OCI-LY1 (cell line): ENCODE measurements around the gene CXCR3.

Experiments
- H2AFZ ChIP-seq: fragments of 200-600 bp; sonication (generic), shearing (Covaris generic); 2 replicates; pipeline ENCODE4 v1.6.0; 2014; ENCODE audit warnings: antibody characterized with exemption, mild to moderate bottlenecking, low read length
- H3F3A ChIP-seq: fragments of 200-600 bp; sonication (generic), shearing (Covaris generic); 2 replicates; pipeline ENCODE4 v1.6.0; 2014; ENCODE audit warnings: mild to moderate bottlenecking, antibody characterized with exemption, low read length, moderate library complexity; ENCODE audit not compliant: insufficient read depth
- H3K27ac ChIP-seq: fragments of 200-600 bp; sonication (generic); 2 replicates; pipeline ENCODE4 v1.5.1; 2014; ENCODE audit warnings: low read length, mixed run types, mild to moderate bottlenecking, low read depth; ENCODE audit not compliant: poor library complexity, severe bottlenecking
- H3K27me3 ChIP-seq: fragments of 200-600 bp; sonication (generic); 2 replicates; pipeline ENCODE4 v1.6.0; 2014; ENCODE audit warnings: antibody characterized with exemption, mild to moderate bottlenecking, low read length, moderate library complexity; ENCODE audit not compliant: insufficient read depth
- H3K36me3 ChIP-seq: fragments of 200-600 bp; sonication (generic); 2 replicates; pipeline ENCODE4 v1.6.1; 2014; ENCODE audit warnings: mild to moderate bottlenecking, antibody characterized with exemption, low read length, moderate library complexity, mixed read lengths; ENCODE audit not compliant: insufficient read depth
- H3K4me1 ChIP-seq: fragments of 200-600 bp; sonication (generic); 2 replicates; pipeline ENCODE4 v1.5.1; 2014; ENCODE audit warnings: mild to moderate bottlenecking, low read length, moderate library complexity; ENCODE audit not compliant: insufficient read depth, severe bottlenecking
- H3K4me2 ChIP-seq: fragments of 200-600 bp; sonication (generic), shearing (Covaris generic); 2 replicates; pipeline ENCODE4 v1.6.1; 2014; ENCODE audit warnings: low read length
- H3K4me3 ChIP-seq: fragments of 200-600 bp; sonication (generic); 2 replicates; pipeline ENCODE4 v1.5.1; 2014; ENCODE audit warnings: low read length, low read depth, mild to moderate bottlenecking, mixed read lengths; ENCODE audit not compliant: poor library complexity, severe bottlenecking
- H3K79me2 ChIP-seq: fragments of 200-600 bp; shearing (Covaris generic); 2 replicates; pipeline ENCODE4 v1.6.1; 2016; ENCODE audit warnings: mixed run types, low read length, mixed read lengths; ENCODE audit not compliant: insufficient read depth
- H3K9ac ChIP-seq: fragments of 200-600 bp; sonication (generic), shearing (Covaris generic); 2 replicates; pipeline ENCODE4 v1.6.1; 2014; ENCODE audit warnings: mild to moderate bottlenecking, low read length, mixed read lengths
- H3K9me2 ChIP-seq: fragments of 200-600 bp; sonication (generic), shearing (Covaris generic); 2 replicates; pipeline ENCODE4 v1.6.1; 2014; ENCODE audit warnings: low read depth, mild to moderate bottlenecking, low read length, mixed read lengths
- H3K9me3 ChIP-seq: fragments of 200-600 bp; shearing (Covaris generic); 2 replicates; pipeline ENCODE4 v1.6.1; 2014; ENCODE audit warnings: low read length, mixed read lengths
- H4K20me1 ChIP-seq: fragments of 200-600 bp; sonication (generic), shearing (Covaris generic); 2 replicates; pipeline ENCODE4 v1.6.0; 2016; ENCODE audit warnings: mild to moderate bottlenecking, low read length; ENCODE audit not compliant: insufficient read depth
- EZH2 ChIP-seq: fragments of 200-600 bp; sonication (generic), shearing (Covaris generic); IDR thresholded peaks from 2 replicates; pipeline ENCODE4 v1.8.0; 2017; ENCODE audit warnings: borderline replicate concordance, mixed run types, mild to moderate bottlenecking, antibody characterized with exemption, low read length, moderate library complexity, mixed read lengths
- TF ChIP-seq, protein P1 (sequence below): fragments of 200-600 bp; sonication (generic), shearing (Covaris generic); IDR thresholded peaks from 2 replicates; pipeline ENCODE4 v1.5.1; 2017; ENCODE audit warnings: mild to moderate bottlenecking, antibody characterized with exemption, low read length, moderate library complexity, mixed read lengths

CXCR3 gene

GRCh38 chrX:71621603-71622002 lies 3.3 kb upstream of the CXCR3 start:
- Histone ChIP-seq H3K9me2 (no peaks in the 10 kb centered on the region), H3K36me3 (no peaks in the 10 kb centered on the region), H3K4me1 (peaks cover 26% of the 10 kb centered on the region), H4K20me1 (no peaks in the 10 kb centered on the region), H3K79me2 (no peaks in the 10 kb centered on the region), H3K9me3 (no peaks in the 10 kb centered on the region), H3K4me2 (no peak overlapping the region), H3K27me3 (no peaks in the 10 kb centered on the region), H2AFZ (no peak overlapping the region), H3F3A (no peaks in the 10 kb centered on the region), H3K4me3 (no peak overlapping the region), H3K9ac (no peak overlapping the region), H3K27ac (no peak overlapping the region)
- TF ChIP-seq, protein P1, sequence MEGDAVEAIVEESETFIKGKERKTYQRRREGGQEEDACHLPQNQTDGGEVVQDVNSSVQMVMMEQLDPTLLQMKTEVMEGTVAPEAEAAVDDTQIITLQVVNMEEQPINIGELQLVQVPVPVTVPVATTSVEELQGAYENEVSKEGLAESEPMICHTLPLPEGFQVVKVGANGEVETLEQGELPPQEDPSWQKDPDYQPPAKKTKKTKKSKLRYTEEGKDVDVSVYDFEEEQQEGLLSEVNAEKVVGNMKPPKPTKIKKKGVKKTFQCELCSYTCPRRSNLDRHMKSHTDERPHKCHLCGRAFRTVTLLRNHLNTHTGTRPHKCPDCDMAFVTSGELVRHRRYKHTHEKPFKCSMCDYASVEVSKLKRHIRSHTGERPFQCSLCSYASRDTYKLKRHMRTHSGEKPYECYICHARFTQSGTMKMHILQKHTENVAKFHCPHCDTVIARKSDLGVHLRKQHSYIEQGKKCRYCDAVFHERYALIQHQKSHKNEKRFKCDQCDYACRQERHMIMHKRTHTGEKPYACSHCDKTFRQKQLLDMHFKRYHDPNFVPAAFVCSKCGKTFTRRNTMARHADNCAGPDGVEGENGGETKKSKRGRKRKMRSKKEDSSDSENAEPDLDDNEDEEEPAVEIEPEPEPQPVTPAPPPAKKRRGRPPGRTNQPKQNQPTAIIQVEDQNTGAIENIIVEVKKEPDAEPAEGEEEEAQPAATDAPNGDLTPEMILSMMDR, result no peak
- TF ChIP-seq EZH2, result no peak

DNA sequence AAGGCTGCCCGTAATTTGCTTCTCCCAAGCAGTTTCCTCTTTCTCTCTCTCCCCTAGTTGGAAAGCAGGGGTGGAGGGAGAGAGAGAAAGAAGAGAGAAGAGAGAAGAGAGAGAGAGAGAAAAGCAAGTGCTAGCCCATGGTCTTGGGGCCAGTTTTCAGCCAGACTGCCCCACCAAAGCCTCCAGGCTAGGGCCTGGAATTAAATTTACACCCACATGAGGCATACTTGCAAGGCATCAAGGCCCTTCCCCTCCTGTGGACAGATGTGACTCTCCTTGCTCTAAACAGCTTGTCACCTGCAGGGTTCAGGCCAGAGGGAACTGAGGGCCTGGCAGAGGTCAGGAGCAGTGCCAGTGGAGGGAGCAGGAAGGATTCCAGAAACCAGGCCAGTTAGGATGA lies 1.7 kb upstream of the CXCR3 start:
- H3K9ac ChIP-seq, result no peak overlapping the region
- H3K36me3 ChIP-seq, result no peaks in the 10 kb centered on the region
- no peaks in the 10 kb centered on the region for H3F3A ChIP-seq
- H3K4me1 ChIP-seq, result peaks cover 26% of the 10 kb centered on the region
- H3K9me3 ChIP-seq, result no peaks in the 10 kb centered on the region
- H3K27me3 ChIP-seq, result no peaks in the 10 kb centered on the region
- H2AFZ ChIP-seq, result no peak overlapping the region
- H3K4me3 ChIP-seq, result no peak overlapping the region
- no peaks in the 10 kb centered on the region for H4K20me1 ChIP-seq
- H3K4me2 ChIP-seq, result no peak overlapping the region
- no peaks in the 10 kb centered on the region for H3K79me2 ChIP-seq
- TF ChIP-seq, protein P1, result no peak
- no peak for TF ChIP-seq EZH2
- H3K9me2 ChIP-seq, result no peaks in the 10 kb centered on the region
- H3K27ac ChIP-seq, result no peak overlapping the region

- no peaks in the 10 kb centered on the region for H3K9me2 ChIP-seq
- no peak overlapping the region for H3K9ac ChIP-seq
- H3K9me3 ChIP-seq, result no peaks in the 10 kb centered on the region
- no peak overlapping the region for H3K27ac ChIP-seq
- H3K79me2 ChIP-seq, result no peaks in the 10 kb centered on the region
- H3F3A ChIP-seq, result no peaks in the 10 kb centered on the region
- H3K4me1 ChIP-seq, result peaks cover 26% of the 10 kb centered on the region
- H2AFZ ChIP-seq, result no peak overlapping the region
- H4K20me1 ChIP-seq, result no peaks in the 10 kb centered on the region
- H3K4me3 ChIP-seq, result no peak overlapping the region
- no peaks in the 10 kb centered on the region for H3K27me3 ChIP-seq
- no peak overlapping the region for H3K4me2 ChIP-seq
- H3K36me3 ChIP-seq, result no peaks in the 10 kb centered on the region
- no peak for TF ChIP-seq EZH2
- TF ChIP-seq, protein P1, result no peak
These were observed 882 bp upstream of the CXCR3 start for GRCh38 chrX:71619193-71619592.
